HEK293 (cell line): ENCODE data around the gene PSAPL1.

Source experiments
- HOXA7 ChIP-seq: sonication (generic); formaldehyde crosslinking; IDR thresholded peaks from 2 replicates; pipeline ENCODE4 v1.8.1; 2022; ENCODE audit warnings: missing genetic modification reagents, borderline replicate concordance
- TCF7L2 ChIP-seq: IDR thresholded peaks from 2 replicates; pipeline ENCODE4 v1.6.1; 2011; ENCODE audit warnings: low read depth, mild to moderate bottlenecking, inconsistent platforms, low read length, moderate library complexity, borderline replicate concordance
- ZNF548 ChIP-seq: fragments of 450-650 bp; formaldehyde crosslinking; IDR thresholded peaks from 2 replicates; pipeline ENCODE4 v1.5.1; 2016; ENCODE audit warnings: missing biosample characterization, missing genetic modification characterization
- ZNF660 ChIP-seq: fragments of 450-650 bp; IDR thresholded peaks from 2 replicates; pipeline ENCODE4 v1.5.1; 2018; ENCODE audit warnings: missing biosample characterization, mild to moderate bottlenecking, missing genetic modification characterization
- ZNF830 ChIP-seq: fragments of 450-650 bp; IDR thresholded peaks from 2 replicates; pipeline ENCODE4 v1.5.0; 2018; ENCODE audit warnings: missing biosample characterization, missing genetic modification characterization, low read depth, mild to moderate bottlenecking, moderate library complexity
- TF ChIP-seq, protein P1 (sequence below): fragments of 450-650 bp; formaldehyde crosslinking; IDR thresholded peaks from 2 replicates; pipeline ENCODE4 v1.5.1; 2016; ENCODE audit warnings: missing biosample characterization, missing genetic modification characterization
- TF ChIP-seq, protein P2 (sequence below): fragments of 450-650 bp; formaldehyde crosslinking; IDR thresholded peaks from 2 replicates; pipeline ENCODE4 v1.5.1; 2016; ENCODE audit warnings: missing biosample characterization, missing genetic modification characterization, borderline replicate concordance

DNA sequence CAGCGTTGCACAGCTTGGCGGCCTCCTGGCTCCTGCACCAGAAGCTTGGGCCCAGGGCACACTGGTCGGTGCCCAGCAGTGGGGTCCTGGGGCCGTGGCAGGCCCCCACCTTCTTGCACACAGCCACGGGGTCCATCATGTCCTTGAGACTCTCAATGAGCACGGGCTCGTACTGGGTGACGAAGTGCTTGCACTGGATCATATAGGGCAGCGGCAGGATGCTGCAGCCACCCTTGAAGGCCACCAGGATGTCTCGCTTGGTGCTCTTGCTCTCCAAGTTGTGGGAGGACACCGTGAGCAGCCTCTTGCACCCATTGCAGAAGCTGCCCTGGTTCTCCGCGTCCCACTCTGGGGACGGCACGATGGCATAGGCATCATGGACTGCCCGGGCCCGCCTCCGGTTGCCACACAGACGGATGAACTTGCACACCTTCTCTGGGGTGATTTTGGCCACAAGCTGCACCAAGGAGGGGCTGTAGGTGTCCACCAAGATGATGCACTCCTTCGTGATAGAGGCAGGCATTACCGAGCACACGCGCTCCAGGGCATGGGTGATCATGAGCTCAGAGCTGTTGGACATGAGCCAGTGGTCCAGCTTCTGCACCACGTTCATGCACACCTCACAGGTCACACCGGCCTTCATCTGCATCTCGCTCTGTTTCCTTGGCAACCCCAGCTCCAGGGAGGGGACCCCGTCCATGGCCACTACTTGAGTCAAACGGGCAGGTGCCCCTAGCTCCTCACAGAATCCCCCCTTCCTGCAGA lies 1.2 kb downstream of the PSAPL1 start:
- TF ChIP-seq TCF7L2 (no peak), ZNF548 (tag by site-specific recombination) (no peak), HOXA7 (CRISPR knock-in tag) (no peak), ZNF660 (tag by site-specific recombination) (no peak), ZNF830 (no peak)
- TF ChIP-seq, protein P1, sequence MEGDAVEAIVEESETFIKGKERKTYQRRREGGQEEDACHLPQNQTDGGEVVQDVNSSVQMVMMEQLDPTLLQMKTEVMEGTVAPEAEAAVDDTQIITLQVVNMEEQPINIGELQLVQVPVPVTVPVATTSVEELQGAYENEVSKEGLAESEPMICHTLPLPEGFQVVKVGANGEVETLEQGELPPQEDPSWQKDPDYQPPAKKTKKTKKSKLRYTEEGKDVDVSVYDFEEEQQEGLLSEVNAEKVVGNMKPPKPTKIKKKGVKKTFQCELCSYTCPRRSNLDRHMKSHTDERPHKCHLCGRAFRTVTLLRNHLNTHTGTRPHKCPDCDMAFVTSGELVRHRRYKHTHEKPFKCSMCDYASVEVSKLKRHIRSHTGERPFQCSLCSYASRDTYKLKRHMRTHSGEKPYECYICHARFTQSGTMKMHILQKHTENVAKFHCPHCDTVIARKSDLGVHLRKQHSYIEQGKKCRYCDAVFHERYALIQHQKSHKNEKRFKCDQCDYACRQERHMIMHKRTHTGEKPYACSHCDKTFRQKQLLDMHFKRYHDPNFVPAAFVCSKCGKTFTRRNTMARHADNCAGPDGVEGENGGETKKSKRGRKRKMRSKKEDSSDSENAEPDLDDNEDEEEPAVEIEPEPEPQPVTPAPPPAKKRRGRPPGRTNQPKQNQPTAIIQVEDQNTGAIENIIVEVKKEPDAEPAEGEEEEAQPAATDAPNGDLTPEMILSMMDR (tag by site-specific recombination): no peak
- TF ChIP-seq, protein P2, sequence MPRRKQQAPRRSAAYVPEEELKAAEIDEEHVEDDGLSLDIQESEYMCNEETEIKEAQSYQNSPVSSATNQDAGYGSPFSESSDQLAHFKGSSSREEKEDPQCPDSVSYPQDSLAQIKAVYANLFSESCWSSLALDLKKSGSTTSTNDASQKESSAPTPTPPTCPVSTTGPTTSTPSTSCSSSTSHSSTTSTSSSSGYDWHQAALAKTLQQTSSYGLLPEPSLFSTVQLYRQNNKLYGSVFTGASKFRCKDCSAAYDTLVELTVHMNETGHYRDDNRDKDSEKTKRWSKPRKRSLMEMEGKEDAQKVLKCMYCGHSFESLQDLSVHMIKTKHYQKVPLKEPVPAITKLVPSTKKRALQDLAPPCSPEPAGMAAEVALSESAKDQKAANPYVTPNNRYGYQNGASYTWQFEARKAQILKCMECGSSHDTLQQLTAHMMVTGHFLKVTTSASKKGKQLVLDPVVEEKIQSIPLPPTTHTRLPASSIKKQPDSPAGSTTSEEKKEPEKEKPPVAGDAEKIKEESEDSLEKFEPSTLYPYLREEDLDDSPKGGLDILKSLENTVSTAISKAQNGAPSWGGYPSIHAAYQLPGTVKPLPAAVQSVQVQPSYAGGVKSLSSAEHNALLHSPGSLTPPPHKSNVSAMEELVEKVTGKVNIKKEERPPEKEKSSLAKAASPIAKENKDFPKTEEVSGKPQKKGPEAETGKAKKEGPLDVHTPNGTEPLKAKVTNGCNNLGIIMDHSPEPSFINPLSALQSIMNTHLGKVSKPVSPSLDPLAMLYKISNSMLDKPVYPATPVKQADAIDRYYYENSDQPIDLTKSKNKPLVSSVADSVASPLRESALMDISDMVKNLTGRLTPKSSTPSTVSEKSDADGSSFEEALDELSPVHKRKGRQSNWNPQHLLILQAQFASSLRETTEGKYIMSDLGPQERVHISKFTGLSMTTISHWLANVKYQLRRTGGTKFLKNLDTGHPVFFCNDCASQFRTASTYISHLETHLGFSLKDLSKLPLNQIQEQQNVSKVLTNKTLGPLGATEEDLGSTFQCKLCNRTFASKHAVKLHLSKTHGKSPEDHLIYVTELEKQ (tag by site-specific recombination): no peak
